ENCODE results near the gene TMEM45A. TPM values are rescaled to one million over a fixed set of nuclear protein-coding genes. Genes with fewer than 3 reads are reported as not detected.

The TMEM45A gene
- polyA plus RNA-seq, 1 of the 3 experiments (the other 2 are of a cell fraction), result 6.4 TPM

DNA sequence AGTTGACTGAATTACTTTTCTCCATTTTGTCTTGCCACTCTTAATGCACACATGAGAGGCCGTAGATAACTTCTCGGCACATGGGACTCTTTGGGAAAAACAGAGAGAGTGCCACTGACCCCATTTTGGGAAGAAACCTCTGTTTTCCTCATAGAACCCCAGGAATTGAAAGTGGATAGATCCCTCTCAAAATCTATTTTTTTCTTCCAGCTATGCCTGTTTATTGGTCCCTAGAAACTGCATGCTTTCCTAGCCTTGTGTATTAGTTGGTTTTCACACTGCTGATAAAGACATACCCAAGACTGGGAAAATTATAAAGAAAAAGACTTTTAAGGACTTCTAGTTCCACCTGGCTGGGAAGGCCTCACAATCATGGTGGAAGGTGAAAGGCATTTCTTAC is 23.7 kb upstream of the TMEM45A start (continued):
- no peak for TF ChIP-seq MXI1 (IDR thresholded peaks at IDR 0.05; ENCODE audit: low read depth, low read length)
- no peak for TF ChIP-seq EP300 (IDR thresholded peaks at IDR 0.05; ENCODE audit: borderline replicate concordance in 1 of 2, low read depth in 1 of 2, low read length in 1 of 2)

DNA sequence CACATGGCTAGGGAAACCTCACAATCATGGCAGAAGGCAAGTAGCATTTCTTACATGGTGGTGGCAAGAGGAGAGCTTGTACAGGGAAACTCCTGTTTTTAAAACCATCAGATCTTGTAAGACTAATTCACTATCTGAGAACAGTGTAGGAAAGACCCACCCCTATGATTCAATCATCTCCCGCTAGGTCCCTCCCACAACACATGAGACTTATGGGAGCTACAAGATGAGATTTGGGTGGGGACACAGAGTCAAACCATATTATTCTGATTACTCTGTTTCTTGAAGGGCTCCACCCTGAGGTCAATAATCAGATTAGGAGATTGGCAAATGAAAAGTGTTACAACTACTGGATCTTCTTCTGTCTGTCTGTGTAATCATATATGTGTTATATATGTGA is 21.5 kb upstream of the TMEM45A start:
- Histone ChIP-seq H2AFZ (ENCODE audit: low read depth) (no peak overlapping the region), H3K9me3 (no peaks in the 10 kb centered on the region), H3K27ac (ENCODE audit: low read depth in 2 of 2, low read length in 1 of 2) (no peak overlapping the region), H3K4me3 (ENCODE audit: low read depth in 2 of 2, low read length in 1 of 2) (no peak overlapping the region), H3K4me2 (no peak overlapping the region), H3K79me2 (ENCODE audit: insufficient read depth) (no peaks in the 10 kb centered on the region), H4K20me1 (ENCODE audit: insufficient read depth) (no peaks in the 10 kb centered on the region), H3K9me2 (no peaks in the 10 kb centered on the region), H3K4me1 (ENCODE audit: control insufficient read depth in 1 of 2, insufficient read depth in 2 of 2, low read depth in 1 of 2, low read length in 1 of 2) (no peaks in the 10 kb centered on the region), H3K27me3 (ENCODE audit: insufficient read depth) (no peaks in the 10 kb centered on the region), H3F3A (replicated peaks; ENCODE audit: insufficient read depth) (no peaks in the 10 kb centered on the region), H3K36me3 (replicated peaks in 1 of 2; ENCODE audit: control insufficient read depth in 1 of 2, insufficient read depth in 2 of 2, low read length in 1 of 2) (no peaks in the 10 kb centered on the region), H3K9ac (no peak overlapping the region)
- no peak for DNase-seq
- 89% methylated on average over 1 of the region's 1 CpG for WGBS (ENCODE audit: low lambda C conversion rate)
- POLR2A ChIA-PET, result interaction anchor here (0.6 kb wide), 1 partner anchor 1214 kb away, joined by 8 read pairs; no protein-coding TSS in a partner anchor
- CTCF ChIA-PET, result interaction anchor here (0.8 to 1.4 kb wide), 3 partner anchors 8 to 23 kb away, joined by 3 to 6 read pairs (median 3); no protein-coding TSS in a partner anchor
- TF ChIP-seq FOSL2 (IDR thresholded peaks at IDR 0.05; ENCODE audit: borderline replicate concordance, low read depth) (no peak), FOXJ3 (CRISPR knock-in tag; IDR thresholded peaks at IDR 0.05) (no peak), MXI1 (IDR thresholded peaks at IDR 0.05; ENCODE audit: low read depth, low read length) (no peak)
- TF ChIP-seq, protein P1, sequence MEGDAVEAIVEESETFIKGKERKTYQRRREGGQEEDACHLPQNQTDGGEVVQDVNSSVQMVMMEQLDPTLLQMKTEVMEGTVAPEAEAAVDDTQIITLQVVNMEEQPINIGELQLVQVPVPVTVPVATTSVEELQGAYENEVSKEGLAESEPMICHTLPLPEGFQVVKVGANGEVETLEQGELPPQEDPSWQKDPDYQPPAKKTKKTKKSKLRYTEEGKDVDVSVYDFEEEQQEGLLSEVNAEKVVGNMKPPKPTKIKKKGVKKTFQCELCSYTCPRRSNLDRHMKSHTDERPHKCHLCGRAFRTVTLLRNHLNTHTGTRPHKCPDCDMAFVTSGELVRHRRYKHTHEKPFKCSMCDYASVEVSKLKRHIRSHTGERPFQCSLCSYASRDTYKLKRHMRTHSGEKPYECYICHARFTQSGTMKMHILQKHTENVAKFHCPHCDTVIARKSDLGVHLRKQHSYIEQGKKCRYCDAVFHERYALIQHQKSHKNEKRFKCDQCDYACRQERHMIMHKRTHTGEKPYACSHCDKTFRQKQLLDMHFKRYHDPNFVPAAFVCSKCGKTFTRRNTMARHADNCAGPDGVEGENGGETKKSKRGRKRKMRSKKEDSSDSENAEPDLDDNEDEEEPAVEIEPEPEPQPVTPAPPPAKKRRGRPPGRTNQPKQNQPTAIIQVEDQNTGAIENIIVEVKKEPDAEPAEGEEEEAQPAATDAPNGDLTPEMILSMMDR (IDR thresholded peaks at IDR 0.05), result no peak
- TF ChIP-seq, protein P2, sequence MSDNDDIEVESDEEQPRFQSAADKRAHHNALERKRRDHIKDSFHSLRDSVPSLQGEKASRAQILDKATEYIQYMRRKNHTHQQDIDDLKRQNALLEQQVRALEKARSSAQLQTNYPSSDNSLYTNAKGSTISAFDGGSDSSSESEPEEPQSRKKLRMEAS (IDR thresholded peaks at IDR 0.05; ENCODE audit: low read depth), result no peak

DNA sequence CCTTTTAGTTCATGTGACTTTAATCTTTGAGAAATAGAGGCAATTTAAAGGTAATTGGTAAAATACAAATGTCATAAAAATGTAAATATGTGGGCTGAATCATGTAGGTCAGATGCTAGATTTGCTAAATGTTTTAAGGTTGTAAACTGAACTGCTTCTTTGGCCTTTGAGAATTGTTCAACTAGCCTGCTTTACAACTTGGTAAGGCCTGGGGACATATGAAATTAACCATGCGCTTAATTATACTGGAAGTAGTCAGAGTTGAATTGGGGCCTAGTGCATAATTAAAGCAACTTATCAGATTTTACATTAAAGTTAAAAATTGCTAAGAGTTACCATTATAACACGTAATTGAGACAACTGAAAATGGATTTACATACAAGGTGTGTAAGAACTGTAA is 21.0 kb upstream of the TMEM45A start:
- ChIA-PET CTCF (interaction anchor here (0.8 to 1.4 kb wide), 3 partner anchors 9 to 24 kb away, joined by 3 to 6 read pairs (median 3); no protein-coding TSS in a partner anchor), POLR2A (interaction anchor here (0.6 kb wide), 1 partner anchor 1213 kb away, joined by 8 read pairs; no protein-coding TSS in a partner anchor)
- no peaks in the 10 kb centered on the region for H3K27me3 ChIP-seq (ENCODE audit: insufficient read depth)
- no peaks in the 10 kb centered on the region for H3K4me1 ChIP-seq (ENCODE audit: control insufficient read depth in 1 of 2, insufficient read depth in 2 of 2, low read depth in 1 of 2, low read length in 1 of 2)
- H3K4me3 ChIP-seq (ENCODE audit: low read depth in 2 of 2, low read length in 1 of 2), result no peak overlapping the region
- H3K79me2 ChIP-seq (ENCODE audit: insufficient read depth), result no peaks in the 10 kb centered on the region
- no peaks in the 10 kb centered on the region for H4K20me1 ChIP-seq (ENCODE audit: insufficient read depth)
- no peak for DNase-seq
- 67% methylated on average over 2 of the region's 2 CpGs for WGBS (ENCODE audit: low lambda C conversion rate)
- H3K9ac ChIP-seq, result no peak overlapping the region
- H3F3A ChIP-seq (replicated peaks; ENCODE audit: insufficient read depth), result no peaks in the 10 kb centered on the region
- no peaks in the 10 kb centered on the region for H3K9me2 ChIP-seq
- no peaks in the 10 kb centered on the region for H3K9me3 ChIP-seq
- H3K27ac ChIP-seq (ENCODE audit: low read depth in 2 of 2, low read length in 1 of 2), result no peak overlapping the region
- no peak overlapping the region for H3K4me2 ChIP-seq
- H3K36me3 ChIP-seq (replicated peaks in 1 of 2; ENCODE audit: control insufficient read depth in 1 of 2, insufficient read depth in 2 of 2, low read length in 1 of 2), result no peaks in the 10 kb centered on the region
- H2AFZ ChIP-seq (ENCODE audit: low read depth), result no peak overlapping the region
- TF ChIP-seq YY1 (IDR thresholded peaks at IDR 0.05; ENCODE audit: low read depth), result no peak
- TF ChIP-seq, protein P1 (IDR thresholded peaks at IDR 0.05), result no peak
- TF ChIP-seq, protein P3, sequence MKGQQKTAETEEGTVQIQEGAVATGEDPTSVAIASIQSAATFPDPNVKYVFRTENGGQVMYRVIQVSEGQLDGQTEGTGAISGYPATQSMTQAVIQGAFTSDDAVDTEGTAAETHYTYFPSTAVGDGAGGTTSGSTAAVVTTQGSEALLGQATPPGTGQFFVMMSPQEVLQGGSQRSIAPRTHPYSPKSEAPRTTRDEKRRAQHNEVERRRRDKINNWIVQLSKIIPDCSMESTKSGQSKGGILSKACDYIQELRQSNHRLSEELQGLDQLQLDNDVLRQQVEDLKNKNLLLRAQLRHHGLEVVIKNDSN (IDR thresholded peaks at IDR 0.05; ENCODE audit: borderline replicate concordance, low read depth), result no peak
- TF ChIP-seq, protein P4, sequence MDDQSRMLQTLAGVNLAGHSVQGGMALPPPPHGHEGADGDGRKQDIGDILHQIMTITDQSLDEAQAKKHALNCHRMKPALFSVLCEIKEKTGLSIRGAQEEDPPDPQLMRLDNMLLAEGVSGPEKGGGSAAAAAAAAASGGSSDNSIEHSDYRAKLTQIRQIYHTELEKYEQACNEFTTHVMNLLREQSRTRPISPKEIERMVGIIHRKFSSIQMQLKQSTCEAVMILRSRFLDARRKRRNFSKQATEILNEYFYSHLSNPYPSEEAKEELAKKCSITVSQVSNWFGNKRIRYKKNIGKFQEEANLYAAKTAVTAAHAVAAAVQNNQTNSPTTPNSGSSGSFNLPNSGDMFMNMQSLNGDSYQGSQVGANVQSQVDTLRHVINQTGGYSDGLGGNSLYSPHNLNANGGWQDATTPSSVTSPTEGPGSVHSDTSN (IDR thresholded peaks at IDR 0.05), result no peak
- no peak for TF ChIP-seq TAF1 (IDR thresholded peaks at IDR 0.05; ENCODE audit: borderline replicate concordance, low read depth, low read length)
- TF ChIP-seq NRF1 (IDR thresholded peaks at IDR 0.05; ENCODE audit: low read depth, low read length), result no peak
- TF ChIP-seq FOXJ3 (CRISPR knock-in tag; IDR thresholded peaks at IDR 0.05), result no peak
- TF ChIP-seq, protein P5, sequence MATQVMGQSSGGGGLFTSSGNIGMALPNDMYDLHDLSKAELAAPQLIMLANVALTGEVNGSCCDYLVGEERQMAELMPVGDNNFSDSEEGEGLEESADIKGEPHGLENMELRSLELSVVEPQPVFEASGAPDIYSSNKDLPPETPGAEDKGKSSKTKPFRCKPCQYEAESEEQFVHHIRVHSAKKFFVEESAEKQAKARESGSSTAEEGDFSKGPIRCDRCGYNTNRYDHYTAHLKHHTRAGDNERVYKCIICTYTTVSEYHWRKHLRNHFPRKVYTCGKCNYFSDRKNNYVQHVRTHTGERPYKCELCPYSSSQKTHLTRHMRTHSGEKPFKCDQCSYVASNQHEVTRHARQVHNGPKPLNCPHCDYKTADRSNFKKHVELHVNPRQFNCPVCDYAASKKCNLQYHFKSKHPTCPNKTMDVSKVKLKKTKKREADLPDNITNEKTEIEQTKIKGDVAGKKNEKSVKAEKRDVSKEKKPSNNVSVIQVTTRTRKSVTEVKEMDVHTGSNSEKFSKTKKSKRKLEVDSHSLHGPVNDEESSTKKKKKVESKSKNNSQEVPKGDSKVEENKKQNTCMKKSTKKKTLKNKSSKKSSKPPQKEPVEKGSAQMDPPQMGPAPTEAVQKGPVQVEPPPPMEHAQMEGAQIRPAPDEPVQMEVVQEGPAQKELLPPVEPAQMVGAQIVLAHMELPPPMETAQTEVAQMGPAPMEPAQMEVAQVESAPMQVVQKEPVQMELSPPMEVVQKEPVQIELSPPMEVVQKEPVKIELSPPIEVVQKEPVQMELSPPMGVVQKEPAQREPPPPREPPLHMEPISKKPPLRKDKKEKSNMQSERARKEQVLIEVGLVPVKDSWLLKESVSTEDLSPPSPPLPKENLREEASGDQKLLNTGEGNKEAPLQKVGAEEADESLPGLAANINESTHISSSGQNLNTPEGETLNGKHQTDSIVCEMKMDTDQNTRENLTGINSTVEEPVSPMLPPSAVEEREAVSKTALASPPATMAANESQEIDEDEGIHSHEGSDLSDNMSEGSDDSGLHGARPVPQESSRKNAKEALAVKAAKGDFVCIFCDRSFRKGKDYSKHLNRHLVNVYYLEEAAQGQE (IDR thresholded peaks at IDR 0.05; ENCODE audit: low read depth, low read length), result no peak
- no peak for TF ChIP-seq GABPA (IDR thresholded peaks at IDR 0.05; ENCODE audit: low read depth)
